ENCODE measurements around the gene SLC8B1.

Gene SLC8B1

DNA sequence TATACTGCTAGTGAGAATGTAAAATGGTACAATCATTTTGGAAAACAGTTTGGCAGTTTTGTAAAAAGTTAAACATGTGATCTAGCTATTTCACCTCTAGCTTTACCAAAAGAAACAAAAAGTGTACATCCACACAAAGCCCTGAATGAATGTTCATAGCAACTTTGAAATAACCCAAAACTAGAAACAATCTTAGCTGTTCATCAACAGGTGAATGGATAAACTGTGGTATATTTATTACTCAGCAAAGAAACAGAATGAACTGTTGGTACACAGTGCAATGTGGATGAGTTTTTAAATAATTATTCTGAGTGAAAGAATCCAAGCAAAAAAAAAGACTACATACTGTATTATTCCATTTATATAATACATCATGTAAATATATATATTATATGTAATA lies 77.3 kb downstream of the SLC8B1 start:
- DNase-seq (ENCODE audit: low read depth): no peak
- TF ChIP-seq, protein P1, sequence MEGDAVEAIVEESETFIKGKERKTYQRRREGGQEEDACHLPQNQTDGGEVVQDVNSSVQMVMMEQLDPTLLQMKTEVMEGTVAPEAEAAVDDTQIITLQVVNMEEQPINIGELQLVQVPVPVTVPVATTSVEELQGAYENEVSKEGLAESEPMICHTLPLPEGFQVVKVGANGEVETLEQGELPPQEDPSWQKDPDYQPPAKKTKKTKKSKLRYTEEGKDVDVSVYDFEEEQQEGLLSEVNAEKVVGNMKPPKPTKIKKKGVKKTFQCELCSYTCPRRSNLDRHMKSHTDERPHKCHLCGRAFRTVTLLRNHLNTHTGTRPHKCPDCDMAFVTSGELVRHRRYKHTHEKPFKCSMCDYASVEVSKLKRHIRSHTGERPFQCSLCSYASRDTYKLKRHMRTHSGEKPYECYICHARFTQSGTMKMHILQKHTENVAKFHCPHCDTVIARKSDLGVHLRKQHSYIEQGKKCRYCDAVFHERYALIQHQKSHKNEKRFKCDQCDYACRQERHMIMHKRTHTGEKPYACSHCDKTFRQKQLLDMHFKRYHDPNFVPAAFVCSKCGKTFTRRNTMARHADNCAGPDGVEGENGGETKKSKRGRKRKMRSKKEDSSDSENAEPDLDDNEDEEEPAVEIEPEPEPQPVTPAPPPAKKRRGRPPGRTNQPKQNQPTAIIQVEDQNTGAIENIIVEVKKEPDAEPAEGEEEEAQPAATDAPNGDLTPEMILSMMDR (conservative IDR thresholded peaks at IDR 0.05; ENCODE audit: low read depth, low read length): no peak
- H3K4me3 ChIP-seq (ENCODE audit: low read length): no peak overlapping the region

DNA sequence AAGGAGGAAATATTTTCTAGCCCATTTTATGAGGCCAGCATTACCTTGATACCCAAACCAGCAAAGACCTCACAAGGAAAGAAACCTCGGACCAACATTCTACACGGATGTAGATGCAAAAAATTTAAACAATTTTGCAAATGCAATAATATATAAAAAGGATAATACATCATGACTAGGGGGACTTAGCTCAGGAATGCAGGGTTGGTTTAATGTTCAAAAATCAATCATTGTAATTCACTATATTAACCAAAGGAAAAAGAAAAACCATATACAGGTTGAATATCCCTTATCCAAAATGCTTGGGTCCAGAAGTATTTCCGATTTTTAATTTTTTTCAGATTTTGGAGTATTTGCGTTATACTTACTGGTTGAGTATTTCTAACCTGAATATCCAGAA lies 80.6 kb downstream of the SLC8B1 start:
- DNase-seq (ENCODE audit: low read depth): no peak
- TF ChIP-seq, protein P1 (conservative IDR thresholded peaks at IDR 0.05; ENCODE audit: low read depth, low read length): no peak
- H3K4me3 ChIP-seq (ENCODE audit: low read length): no peak overlapping the region

DNA sequence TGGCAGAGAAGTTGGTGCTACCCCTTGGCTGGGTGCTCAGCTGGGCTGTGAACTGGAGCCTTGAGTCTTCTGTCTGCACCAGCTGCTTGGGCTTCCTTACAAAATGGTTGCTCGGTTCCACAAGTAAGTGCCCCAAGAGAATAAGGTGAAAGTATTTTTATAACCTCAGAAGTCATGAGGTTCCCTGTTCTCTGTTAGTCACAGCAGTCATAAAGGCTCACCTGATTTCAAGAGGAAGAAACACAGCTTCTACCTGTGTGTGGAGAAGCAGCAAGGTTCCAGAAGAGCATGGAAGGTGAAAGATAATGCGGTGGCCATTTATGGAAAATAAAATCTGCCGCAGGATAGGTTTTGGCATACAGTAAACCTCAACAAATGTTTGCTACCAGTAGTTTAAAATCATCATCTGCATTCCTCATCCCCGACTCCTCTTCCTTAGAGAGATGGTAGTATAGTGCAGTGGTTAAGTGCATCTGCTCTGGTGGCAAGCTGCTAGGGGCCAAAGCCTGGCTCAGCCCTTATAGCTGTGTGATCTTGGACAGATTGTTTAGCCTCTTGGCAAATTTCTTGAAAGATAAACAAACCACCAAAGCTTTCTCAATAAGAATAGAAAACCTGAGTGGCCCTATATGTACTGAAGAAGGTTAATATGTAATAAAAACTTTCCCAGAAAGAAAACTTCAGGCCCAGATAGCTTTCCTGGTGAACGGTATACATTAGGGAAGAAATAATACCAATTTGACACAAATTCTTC lies 81.2 kb downstream of the SLC8B1 start:
- H3K4me3 ChIP-seq (ENCODE audit: low read length): no peak overlapping the region
- DNase-seq (ENCODE audit: low read depth): no peak
- TF ChIP-seq, protein P1 (conservative IDR thresholded peaks at IDR 0.05; ENCODE audit: low read depth, low read length): no peak

DNA sequence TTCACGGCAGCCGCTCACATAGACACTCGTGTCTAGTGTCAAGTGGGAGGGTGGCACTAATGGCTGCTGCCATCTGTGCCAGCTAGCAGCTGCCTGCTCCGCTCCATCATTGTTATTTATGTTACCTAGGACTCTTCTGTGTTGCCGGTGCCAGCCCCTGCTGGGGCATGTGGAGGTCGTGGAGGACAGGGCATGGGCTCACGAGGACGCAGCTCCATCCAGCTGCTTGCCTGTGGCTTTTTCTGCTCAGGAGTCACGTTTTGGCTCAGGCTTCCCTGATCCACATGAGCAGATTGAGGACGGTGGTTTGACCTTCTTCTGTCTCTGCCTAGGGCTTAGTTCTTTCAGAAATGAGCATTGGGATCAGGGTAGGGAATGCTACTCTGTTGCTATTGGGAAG lies 82.4 kb downstream of the SLC8B1 start:
- no peak overlapping the region for H3K4me3 ChIP-seq (ENCODE audit: low read length)
- DNase-seq (ENCODE audit: low read depth): no peak
- TF ChIP-seq, protein P1 (conservative IDR thresholded peaks at IDR 0.05; ENCODE audit: low read depth, low read length): no peak

DNA sequence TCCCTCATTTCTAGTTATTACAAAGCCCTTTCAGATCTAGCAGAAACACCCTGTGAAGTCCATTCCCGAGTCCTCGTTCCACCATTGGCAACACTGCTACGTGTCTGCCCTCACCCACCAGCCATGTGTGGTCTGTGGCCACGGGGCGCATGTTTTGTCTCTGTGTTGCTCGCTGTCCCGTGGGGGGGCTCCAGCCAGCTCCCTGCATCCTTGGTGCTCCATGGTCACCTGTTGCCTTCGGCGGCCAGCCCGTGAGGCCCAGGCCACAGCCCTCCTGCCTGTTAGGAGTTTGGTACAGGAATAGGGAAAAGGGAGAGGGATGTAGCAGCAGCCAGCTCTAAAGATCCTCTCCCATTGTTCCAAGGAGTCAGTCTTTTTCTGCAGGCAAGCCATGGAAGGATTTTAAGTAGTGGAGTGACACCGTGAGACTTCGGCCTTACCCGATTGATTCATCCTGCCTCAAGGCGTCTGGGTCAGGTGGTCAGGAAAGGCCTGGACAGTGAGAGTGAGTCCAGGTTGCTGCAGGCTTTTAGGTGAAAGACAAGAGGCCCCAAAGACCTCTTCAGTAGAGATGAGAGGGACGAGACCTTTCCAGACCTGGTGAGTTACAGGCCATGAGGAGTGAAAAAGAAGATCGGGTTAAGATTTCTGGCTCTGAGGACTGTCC lies 83.4 kb downstream of the SLC8B1 start:
- TF ChIP-seq, protein P1 (conservative IDR thresholded peaks at IDR 0.05; ENCODE audit: low read depth, low read length): no peak
- no peak overlapping the region for H3K4me3 ChIP-seq (ENCODE audit: low read length)
- DNase-seq (ENCODE audit: low read depth): no peak

DNA sequence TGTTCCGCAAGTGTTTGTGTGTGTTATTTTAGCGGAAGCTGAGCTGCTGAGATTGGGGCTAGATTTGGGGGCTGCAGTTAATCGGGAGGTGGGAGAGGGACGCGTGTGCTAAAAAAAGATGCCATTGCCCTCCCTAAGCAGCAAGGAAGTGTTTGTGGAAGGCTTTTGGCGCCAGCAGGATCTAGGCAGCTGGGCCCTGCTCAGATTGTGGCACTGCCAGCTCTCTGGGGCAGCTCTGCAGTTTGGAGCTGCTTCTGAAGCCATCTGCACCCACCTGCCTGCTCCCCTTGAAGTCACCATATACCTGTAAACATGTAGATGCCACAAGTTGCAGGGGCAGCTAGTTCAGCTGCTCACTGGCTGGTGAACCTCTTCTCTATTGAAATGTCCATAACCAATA lies 84.9 kb downstream of the SLC8B1 start:
- TF ChIP-seq, protein P1 (conservative IDR thresholded peaks at IDR 0.05; ENCODE audit: low read depth, low read length): no peak
- no peak overlapping the region for H3K4me3 ChIP-seq (ENCODE audit: low read length)
- no peak for DNase-seq (ENCODE audit: low read depth)

DNA sequence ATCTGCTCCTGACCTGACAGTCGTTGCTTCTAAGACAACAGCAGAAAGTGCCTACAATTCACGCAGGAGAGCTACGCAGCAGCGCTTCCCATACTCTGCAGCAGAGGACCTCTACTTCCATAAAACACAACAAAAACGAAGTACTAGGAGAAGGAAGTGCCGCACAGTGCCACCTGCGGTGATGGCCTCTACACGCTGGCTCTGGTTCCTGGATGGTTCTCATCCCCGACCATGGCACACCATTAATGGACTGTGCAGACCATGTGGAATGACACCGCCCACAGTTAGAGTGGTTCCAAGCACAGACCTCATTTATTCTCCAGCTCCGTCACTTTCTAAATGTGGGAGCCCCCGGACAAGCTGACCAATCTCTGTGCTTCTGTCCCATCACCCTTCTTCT lies 85.4 kb downstream of the SLC8B1 start:
- DNase-seq (ENCODE audit: low read depth): no peak
- no peak overlapping the region for H3K4me3 ChIP-seq (ENCODE audit: low read length)
- TF ChIP-seq, protein P1 (conservative IDR thresholded peaks at IDR 0.05; ENCODE audit: low read depth, low read length): no peak

Measured in retinal pigment epithelial cell (primary cell).